Measurements from ENCODE around the gene TMEM182. TPM values are rescaled to one million over a fixed set of nuclear protein-coding genes. Genes with fewer than 3 reads are reported as not detected.
A peak's percentile ranks its signal among the peaks of the same experiment; 100 is the strongest.

TMEM182 gene
- polyA plus RNA-seq, 1 donor from 2014 or later: 3.8 TPM

DNA sequence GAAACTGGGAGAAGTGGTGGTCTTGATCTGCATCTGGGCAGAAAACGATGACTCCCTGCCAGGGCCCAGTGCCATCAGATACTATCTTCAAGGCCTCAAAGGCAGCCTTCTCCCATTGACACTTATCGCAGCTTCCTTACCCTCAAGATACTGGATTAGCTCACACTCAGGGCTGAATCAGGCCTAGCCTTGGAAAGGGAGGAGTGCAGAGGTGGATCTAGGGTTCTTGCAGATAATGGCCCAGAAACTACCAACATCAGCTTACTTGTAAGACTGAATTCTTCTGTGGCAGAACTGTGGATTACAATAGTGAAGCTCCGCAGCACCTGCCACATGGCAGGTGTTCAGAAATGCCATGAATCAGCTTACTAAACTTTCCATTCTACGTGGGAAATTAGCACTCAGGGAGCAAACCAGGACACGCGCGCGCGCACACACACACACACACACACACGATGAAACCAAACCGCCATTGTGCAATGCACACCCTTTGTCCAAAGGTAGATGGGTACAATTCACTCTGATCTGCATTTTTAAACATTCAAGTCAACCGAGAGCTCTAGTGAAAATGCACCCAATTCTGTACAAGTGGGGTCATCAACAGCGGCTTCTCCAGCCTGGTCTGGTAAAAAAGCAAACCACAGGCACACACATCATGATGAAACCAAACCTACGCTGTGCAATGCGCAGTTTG, 26.3 kb upstream of the TMEM182 start:
- peak overlapping the region; percentile 70 for H3K27ac ChIP-seq (ENCODE audit: low read length)
- H3K4me3 ChIP-seq (ENCODE audit: low read length): peak overlapping the region; percentile 95
- peaks cover 4% of the 10 kb centered on the region for H3K36me3 ChIP-seq (ENCODE audit: insufficient read depth, low read length)
- peak overlapping the region; percentile 94 for H3K4me2 ChIP-seq (ENCODE audit: low read length)
- no peaks in the 10 kb centered on the region for H3K27me3 ChIP-seq (ENCODE audit: insufficient read depth, low read depth, low read length)
- no peaks in the 10 kb centered on the region for H3K9me3 ChIP-seq (ENCODE audit: low read length)
- peak overlapping the region; percentile 79 for H3K9ac ChIP-seq (ENCODE audit: low read length)
- H3K79me2 ChIP-seq (replicated peaks; ENCODE audit: insufficient read depth, low read length): peaks cover 54% of the 10 kb centered on the region
- TF ChIP-seq MXI1 (conservative IDR thresholded peaks at IDR 0.05; ENCODE audit: poor library complexity, severe bottlenecking): peak; percentile 36
- peak; percentile 37 for TF ChIP-seq POLR2AphosphoS5 (IDR thresholded peaks at IDR 0.05)
- TF ChIP-seq, protein P1, sequence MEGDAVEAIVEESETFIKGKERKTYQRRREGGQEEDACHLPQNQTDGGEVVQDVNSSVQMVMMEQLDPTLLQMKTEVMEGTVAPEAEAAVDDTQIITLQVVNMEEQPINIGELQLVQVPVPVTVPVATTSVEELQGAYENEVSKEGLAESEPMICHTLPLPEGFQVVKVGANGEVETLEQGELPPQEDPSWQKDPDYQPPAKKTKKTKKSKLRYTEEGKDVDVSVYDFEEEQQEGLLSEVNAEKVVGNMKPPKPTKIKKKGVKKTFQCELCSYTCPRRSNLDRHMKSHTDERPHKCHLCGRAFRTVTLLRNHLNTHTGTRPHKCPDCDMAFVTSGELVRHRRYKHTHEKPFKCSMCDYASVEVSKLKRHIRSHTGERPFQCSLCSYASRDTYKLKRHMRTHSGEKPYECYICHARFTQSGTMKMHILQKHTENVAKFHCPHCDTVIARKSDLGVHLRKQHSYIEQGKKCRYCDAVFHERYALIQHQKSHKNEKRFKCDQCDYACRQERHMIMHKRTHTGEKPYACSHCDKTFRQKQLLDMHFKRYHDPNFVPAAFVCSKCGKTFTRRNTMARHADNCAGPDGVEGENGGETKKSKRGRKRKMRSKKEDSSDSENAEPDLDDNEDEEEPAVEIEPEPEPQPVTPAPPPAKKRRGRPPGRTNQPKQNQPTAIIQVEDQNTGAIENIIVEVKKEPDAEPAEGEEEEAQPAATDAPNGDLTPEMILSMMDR (IDR thresholded peaks at IDR 0.05; ENCODE audit: poor library complexity, severe bottlenecking): no peak
- TF ChIP-seq EZH2 (IDR thresholded peaks at IDR 0.05; ENCODE audit: borderline replicate concordance, insufficient read depth, low read length, poor library complexity, severe bottlenecking): no peak
- H4K20me1 ChIP-seq (ENCODE audit: insufficient read depth): no peaks in the 10 kb centered on the region
- H2AFZ ChIP-seq (ENCODE audit: low read depth, low read length): peak overlapping the region; percentile 98
- no peaks in the 10 kb centered on the region for H3F3A ChIP-seq (ENCODE audit: insufficient read depth, low read length, poor library complexity, severe bottlenecking)
- no peaks in the 10 kb centered on the region for H3K9me2 ChIP-seq (ENCODE audit: insufficient read depth, low read length)

DNA sequence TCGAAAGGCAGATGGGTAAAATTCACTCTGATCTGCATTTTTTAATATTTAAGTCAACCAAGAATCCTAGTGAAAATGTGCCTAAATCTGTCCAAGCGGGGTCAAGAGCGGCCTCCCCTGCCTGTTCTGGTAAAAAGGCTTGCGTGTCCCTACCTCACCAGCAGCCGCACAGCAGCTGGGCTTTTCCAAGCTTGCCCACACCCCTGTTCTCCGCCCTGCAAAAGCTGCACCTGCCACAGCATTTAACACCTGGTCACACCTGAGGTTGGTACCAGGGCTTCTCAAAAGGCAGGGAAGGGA, 25.8 kb upstream of the TMEM182 start:
- peak overlapping the region; percentile 98 for H2AFZ ChIP-seq (ENCODE audit: low read depth, low read length)
- no peaks in the 10 kb centered on the region for H3F3A ChIP-seq (ENCODE audit: insufficient read depth, low read length, poor library complexity, severe bottlenecking)
- TF ChIP-seq, protein P2, sequence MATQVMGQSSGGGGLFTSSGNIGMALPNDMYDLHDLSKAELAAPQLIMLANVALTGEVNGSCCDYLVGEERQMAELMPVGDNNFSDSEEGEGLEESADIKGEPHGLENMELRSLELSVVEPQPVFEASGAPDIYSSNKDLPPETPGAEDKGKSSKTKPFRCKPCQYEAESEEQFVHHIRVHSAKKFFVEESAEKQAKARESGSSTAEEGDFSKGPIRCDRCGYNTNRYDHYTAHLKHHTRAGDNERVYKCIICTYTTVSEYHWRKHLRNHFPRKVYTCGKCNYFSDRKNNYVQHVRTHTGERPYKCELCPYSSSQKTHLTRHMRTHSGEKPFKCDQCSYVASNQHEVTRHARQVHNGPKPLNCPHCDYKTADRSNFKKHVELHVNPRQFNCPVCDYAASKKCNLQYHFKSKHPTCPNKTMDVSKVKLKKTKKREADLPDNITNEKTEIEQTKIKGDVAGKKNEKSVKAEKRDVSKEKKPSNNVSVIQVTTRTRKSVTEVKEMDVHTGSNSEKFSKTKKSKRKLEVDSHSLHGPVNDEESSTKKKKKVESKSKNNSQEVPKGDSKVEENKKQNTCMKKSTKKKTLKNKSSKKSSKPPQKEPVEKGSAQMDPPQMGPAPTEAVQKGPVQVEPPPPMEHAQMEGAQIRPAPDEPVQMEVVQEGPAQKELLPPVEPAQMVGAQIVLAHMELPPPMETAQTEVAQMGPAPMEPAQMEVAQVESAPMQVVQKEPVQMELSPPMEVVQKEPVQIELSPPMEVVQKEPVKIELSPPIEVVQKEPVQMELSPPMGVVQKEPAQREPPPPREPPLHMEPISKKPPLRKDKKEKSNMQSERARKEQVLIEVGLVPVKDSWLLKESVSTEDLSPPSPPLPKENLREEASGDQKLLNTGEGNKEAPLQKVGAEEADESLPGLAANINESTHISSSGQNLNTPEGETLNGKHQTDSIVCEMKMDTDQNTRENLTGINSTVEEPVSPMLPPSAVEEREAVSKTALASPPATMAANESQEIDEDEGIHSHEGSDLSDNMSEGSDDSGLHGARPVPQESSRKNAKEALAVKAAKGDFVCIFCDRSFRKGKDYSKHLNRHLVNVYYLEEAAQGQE (IDR thresholded peaks at IDR 0.05; ENCODE audit: borderline replicate concordance): no peak
- TF ChIP-seq RAD21 (conservative IDR thresholded peaks at IDR 0.05) (no peak), SMC3 (conservative IDR thresholded peaks at IDR 0.05; ENCODE audit: poor library complexity) (no peak), TAF1 (IDR thresholded peaks at IDR 0.05; ENCODE audit: low read depth) (no peak), EP300 (conservative IDR thresholded peaks at IDR 0.05; ENCODE audit: poor library complexity, severe bottlenecking) (no peak), POLR2AphosphoS5 (IDR thresholded peaks at IDR 0.05) (no peak), MXI1 (conservative IDR thresholded peaks at IDR 0.05; ENCODE audit: poor library complexity, severe bottlenecking) (no peak), EZH2 (IDR thresholded peaks at IDR 0.05; ENCODE audit: borderline replicate concordance, insufficient read depth, low read length, poor library complexity, severe bottlenecking) (no peak)
- TF ChIP-seq, protein P1 (IDR thresholded peaks at IDR 0.05; ENCODE audit: poor library complexity, severe bottlenecking): no peak
- H3K9ac ChIP-seq (ENCODE audit: low read length): peak overlapping the region; percentile 79
- H3K27me3 ChIP-seq (ENCODE audit: insufficient read depth, low read depth, low read length): no peaks in the 10 kb centered on the region
- peaks cover 4% of the 10 kb centered on the region for H3K36me3 ChIP-seq (ENCODE audit: insufficient read depth, low read length)
- no peaks in the 10 kb centered on the region for H3K9me2 ChIP-seq (ENCODE audit: insufficient read depth, low read length)
- H4K20me1 ChIP-seq (ENCODE audit: insufficient read depth): no peaks in the 10 kb centered on the region
- H3K27ac ChIP-seq (ENCODE audit: low read length): peak overlapping the region; percentile 70
- H3K4me3 ChIP-seq (ENCODE audit: low read length): peak overlapping the region; percentile 95
- no peaks in the 10 kb centered on the region for H3K9me3 ChIP-seq (ENCODE audit: low read length)
- peak overlapping the region; percentile 94 for H3K4me2 ChIP-seq (ENCODE audit: low read length)
- H3K79me2 ChIP-seq (replicated peaks; ENCODE audit: insufficient read depth, low read length): peaks cover 54% of the 10 kb centered on the region

Data from neural cell (in vitro differentiated cells).